ENCODE data around the gene MELK.

The MELK gene

GRCh38 chr9:36584620-36585460 is 12.1 kb downstream of the MELK start:
- no peak for DNase-seq

- DNase-seq: no peak
Measured at GRCh38 chr9:36590231-36590630, 17.5 kb downstream of the MELK start.

DNA sequence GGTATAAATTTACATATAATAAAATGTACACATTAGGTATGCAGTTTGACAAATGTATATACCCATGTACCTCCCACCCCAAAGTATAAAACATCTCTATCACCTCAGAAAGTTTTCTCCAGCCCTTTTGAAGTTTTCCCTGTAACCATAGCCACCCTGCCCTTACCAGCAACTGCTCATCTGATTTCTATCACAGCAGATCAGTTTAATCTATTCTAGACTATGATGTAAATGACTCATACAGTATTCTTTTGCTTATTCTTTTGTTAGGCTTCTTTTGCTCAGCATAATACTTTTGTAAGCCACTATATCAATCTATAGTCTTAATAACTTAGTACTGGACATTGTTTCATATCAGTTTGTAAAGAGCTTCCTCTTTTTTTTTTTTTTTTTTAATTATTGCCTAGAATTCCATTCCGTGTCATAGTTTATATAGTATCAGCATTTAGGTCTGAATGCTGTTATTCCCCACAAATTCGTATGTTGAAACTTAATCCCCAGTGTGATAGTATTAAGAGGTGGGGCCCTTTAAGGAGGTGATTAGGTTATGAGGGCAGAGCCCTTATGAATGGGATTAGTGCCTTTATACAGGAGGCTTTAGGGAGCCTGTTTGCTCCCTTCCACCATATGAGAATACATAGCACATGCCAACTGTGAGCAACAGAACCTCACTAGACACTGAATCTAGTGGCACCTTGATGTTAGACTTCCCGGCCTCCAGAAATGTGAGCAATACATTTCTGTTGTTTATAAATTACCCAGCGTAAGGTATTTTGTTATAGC is 20.3 kb downstream of the MELK start:
- DNase-seq: no peak

- no peak for DNase-seq
Measured at GRCh38 chr9:36594213-36594612, 21.5 kb downstream of the MELK start.

DNA sequence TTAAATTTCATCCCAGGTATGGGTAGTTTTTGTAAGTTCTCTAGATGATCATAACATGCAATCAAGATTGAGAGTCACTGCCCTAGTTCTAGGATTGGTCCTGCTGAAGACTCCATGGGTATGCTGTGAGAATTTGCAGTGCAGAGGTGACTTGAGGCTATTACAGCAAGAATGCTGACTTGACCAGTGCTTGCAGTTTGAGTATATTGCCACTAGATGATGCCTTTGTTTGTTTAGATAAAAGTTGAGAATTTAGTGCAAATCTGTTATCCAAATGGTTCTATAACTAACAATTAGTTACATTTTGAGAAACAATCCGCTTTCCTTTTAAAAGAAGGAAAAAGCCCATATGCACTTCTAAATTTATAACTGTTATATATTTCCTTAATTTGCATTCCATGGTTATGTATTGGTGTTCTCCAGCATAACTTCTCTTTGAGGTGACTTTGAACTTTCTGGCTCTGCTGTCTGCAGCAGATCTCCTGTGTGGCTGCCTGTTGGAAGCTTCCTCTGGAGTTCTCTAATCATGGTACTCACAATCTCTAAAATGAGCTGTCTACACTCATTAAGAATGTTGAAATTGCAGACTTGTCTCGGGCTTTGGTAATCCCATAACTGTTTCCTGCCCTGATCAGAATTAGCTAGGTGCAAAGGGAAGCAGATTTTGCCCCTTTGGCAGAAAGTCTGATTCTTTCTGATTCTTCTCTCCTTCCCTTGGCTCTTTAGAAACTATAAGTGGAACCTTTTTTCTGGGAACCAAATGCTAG is 24.9 kb downstream of the MELK start:
- DNase-seq: no peak

GRCh38 chr9:36598273-36598672 is 25.6 kb downstream of the MELK start:
- no peak for DNase-seq

DNA sequence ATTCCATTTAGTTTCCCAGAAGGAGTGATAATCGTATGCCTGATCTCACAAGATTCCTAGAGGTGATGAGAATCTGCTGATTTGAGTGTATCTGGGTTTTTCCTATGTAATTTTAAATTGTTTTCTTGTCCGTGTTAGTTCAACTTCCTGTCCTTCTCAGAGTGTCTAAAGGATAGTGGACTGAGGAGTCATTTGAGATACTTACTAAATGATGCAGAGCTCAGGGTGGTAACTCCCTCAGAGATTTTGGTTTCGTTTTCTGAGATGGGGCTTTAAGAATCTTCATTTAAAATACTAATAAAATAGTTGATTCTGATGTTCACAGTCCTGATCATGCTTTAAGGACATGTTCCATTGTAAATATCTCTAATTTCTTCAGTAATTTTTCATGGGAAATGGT is 30.3 kb downstream of the MELK start:
- DNase-seq: no peak

GRCh38 chr9:36609306-36609705 is 36.6 kb downstream of the MELK start:
- no peak for DNase-seq

DNA sequence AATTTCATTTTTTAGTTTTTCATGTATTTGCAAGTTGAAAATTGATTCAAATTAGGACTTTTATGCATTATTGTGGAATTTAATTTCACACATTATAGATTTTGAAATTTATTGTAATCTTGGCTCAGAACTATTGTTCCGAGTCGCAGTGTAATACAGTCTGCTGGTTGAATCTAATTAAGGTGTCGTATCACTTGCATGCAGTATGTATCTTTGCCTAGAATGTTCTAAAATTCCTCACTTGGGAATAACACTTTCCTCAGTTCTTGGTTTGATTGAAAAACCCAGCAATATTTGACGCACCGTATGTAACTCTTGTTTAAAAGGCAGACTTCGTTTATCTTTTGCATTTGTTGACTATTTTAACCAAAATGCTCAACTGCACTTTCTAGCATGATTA is 49.4 kb downstream of the MELK start:
- DNase-seq: no peak

DNA sequence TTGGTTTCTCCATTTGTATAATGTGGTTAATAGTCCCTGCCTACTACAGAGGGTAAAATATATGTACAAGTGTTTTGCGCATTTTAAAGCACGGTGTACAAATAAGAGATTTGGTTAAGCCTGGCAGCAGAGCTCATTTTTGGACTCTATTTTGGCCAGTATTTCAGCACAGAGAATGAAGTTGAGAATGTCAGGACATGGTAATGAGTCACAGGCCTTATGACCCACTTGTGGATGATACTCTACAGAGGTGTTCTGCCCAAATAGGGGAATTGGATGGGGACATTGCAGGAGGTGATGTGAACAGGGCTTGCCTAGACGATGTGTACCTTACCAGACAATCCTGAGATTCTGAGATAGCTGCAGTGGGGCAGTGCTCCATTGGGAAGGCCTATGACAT is 50.6 kb downstream of the MELK start:
- DNase-seq: no peak

DNA sequence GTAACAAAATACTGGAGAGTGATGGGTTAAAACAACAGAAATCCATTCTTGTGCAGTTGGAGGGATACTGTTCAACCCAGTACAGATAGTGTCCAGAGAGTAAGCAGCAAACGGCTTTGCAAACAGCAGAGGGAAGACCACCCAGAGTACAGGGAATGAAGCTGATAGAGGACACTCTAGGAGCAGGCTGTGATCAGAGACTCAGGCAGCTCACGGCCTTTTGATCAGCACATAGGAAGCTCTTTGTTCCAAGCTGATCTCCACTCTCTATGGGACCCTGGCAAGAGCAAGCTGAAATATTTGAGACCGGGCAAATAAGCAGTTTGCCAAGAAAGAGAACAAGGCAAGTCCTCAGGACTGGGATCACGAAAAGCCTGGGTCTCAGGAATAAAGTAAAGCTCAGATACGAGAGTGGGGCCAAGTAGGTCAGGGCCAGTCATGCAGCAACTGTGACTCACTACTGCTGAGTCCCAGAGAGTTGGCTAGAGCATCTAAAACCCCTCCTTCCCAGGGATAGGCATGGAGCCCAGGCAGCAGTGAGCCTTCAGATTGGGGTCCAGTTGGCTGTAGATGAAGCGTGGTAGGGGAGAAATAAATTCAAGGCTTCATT is 52.4 kb downstream of the MELK start:
- DNase-seq: no peak

DNA sequence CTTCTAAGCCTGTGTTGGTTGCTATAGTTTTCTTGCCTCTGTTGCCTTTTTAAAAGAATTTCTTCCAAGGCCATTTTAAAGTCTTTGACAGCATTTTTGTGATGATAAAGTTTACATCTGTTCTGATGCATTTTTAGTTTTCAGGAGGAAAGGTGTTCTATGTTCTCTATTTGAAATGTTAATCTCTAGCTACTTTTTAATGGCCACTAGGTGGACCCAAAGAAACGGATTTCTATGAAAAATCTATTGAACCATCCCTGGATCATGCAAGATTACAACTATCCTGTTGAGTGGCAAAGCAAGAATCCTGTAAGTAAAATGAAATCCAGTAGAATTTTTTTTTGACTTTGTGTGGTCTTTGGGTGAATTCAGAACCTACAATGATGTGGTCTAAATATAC is 60.2 kb downstream of the MELK start:
- no peak for DNase-seq

DNA sequence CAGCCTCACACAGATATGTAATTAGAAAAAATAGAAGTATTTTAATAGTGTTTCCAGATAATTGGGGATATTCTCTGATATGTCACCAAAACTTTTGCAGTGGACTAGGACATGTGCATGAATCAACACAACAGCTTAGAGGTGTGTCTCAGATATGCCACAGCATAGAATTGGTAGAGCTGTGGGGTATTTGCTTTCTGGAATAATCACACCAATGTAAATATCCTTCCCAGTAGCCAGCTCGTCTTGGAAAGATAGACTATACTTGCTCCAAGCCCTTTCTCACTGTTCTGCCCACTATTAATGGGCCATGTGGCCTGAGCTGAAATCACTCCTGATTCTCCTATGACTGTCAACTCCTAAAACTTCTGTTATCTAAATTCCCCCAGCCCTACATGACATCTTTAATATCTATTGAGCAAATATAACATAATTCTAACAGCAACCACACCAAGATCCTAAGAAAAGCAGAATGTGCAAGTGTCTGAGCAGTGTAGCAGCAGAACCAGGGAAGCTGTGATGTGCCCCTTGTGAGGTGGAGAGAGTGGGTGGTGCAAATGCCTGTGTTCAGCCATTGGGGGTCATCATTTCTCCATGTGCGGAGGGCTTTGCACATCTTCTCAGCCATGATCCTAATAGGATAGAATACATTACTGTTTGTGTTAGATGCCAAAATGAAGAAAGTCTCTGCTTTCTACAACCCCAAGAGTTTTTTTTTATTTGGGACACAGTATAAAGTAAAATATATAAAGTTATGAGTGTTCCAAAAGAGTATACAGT is 65.0 kb downstream of the MELK start:
- DNase-seq: no peak

DNA sequence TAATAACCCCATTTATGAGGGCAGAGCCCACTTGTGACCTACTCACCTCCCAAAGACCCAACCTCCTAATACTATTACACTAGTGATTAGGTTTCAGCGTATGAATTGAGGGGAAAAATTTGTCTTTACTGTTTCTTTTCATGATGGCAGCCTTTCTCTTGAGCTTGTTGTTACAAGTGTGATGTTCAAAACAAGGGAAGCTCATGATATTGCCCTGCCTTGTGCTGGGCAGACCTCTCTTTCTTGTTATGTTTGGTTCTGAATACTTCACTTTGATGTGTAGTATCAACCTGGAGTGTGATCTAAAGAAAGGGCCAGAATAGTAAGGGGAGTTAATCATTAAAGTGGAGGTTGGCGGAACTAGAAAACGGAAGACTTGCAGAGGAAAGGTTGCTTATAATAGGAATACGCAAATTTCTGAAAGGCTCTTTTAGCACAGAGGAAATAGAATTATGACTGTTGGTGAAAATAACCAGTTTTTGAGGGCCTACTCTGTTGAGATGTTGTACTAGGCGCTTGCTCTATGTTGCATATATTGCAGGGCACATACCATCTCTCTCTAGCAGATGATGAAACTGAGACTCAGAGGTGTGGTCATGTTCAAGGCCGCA is 68.2 kb downstream of the MELK start:
- DNase-seq: no peak

DNA sequence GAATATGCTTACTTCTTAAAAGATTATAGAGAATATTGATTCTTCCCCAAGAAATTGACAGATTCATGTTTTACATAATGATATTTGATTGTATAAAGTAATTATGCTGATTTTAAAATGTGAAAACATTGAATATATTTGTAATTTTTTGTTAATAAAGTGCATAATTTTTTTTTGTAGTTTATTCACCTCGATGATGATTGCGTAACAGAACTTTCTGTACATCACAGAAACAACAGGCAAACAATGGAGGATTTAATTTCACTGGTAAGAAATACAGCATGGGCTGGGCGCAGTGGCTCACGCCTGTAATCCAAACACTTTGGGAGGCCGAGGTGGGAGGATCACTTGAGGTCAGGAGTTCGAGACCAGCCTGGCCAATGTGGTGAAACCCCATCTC is 70.1 kb downstream of the MELK start:
- DNase-seq: no peak

GRCh38 chr9:36656842-36657241 is 84.1 kb downstream of the MELK start:
- DNase-seq: no peak

- no peak for DNase-seq
Measured at GRCh38 chr9:36659500-36659899, 86.8 kb downstream of the MELK start.

DNA sequence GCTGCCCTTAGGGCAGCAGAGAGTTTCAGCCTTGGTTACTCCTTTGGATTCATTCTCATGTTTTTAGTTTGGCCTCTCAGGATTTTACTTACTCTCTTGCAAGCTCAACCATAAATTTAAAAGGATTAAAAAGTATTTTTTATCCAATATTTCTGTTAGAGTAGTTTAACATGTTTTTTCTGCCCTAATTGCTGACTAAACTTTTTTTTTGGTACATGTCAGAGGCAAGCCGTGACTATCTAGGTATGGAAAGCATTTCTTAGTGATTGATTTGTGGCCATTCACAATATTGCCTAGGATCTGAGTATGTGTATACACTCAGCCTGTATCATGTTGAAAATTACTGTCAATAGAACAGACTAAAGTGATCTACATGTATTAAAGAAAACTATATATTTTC is 92.1 kb downstream of the MELK start:
- DNase-seq: no peak

DNA sequence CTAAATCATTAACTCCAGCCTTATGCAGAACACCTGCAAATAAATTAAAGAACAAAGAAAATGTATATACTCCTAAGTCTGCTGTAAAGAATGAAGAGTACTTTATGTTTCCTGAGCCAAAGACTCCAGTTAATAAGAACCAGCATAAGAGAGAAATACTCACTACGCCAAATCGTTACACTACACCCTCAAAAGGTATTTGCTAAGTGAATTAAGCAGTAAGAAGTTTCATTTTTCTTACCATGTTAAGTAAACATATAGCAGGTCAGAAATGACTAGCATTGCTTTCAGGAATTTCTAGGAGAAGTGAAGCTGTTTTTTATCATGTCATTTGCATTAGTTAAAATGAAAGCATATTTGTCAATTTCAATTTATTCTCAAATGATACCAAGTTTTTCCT is 92.7 kb downstream of the MELK start:
- DNase-seq: no peak

GRCh38 chr9:36665921-36666431 is 93.3 kb downstream of the MELK start:
- no peak for DNase-seq

GRCh38 chr9:36671561-36671960 is 98.9 kb downstream of the MELK start:
- no peak for DNase-seq

DNA sequence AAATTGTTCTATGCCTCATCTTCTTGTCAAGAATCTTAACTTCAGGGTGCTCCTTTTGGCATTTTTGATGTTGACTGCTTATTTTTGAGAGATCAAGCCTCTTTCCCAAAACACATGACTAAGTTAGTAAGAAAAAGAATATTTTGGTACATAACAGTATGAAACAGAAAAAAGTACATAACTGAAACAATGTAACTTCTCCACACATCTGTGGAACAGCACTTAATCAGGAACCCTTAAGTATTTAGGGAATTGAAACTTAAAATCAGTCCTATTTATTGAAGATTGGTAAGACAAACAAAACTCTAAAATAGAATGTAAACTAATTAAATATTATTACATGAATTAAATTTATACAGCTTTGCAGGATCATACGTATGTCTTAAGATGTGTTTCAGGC is 103.4 kb downstream of the MELK start:
- DNase-seq: no peak

All from effector CD8-positive, alpha-beta T cell (primary cell).